ENCODE results near the gene MAP3K20. TPM values are rescaled to one million over a fixed set of nuclear protein-coding genes. Genes with fewer than 3 reads are reported as not detected.

The MAP3K20 gene
- total and polyA plus RNA-seq, 2 donors from 2014 or later, result 3.9 to 25.6 TPM

GRCh38 chr2:173232956-173233744 lies 157.5 kb downstream of the MAP3K20 start:
- Histone ChIP-seq H3K9ac (ENCODE audit: low read length in 3 of 3) (no peak overlapping the region), H3K36me3 (ENCODE audit: control insufficient read depth in 2 of 3, insufficient read depth in 3 of 3, low read length in 3 of 3) (no peaks in the 10 kb centered on the region), H3K4me1 (ENCODE audit: control insufficient read depth in 2 of 3, insufficient read depth in 2 of 3, low read depth in 1 of 3, low read length in 3 of 3) (no peaks in the 10 kb centered on the region), H3K27ac (ENCODE audit: low read depth in 2 of 2, low read length in 2 of 2) (no peak overlapping the region), H3K9me3 (ENCODE audit: control insufficient read depth in 2 of 3, insufficient read depth in 1 of 3, low read length in 3 of 3) (no peaks in the 10 kb centered on the region), H3K27me3 (ENCODE audit: control insufficient read depth, insufficient read depth, low read length) (no peaks in the 10 kb centered on the region), H3K4me3 (ENCODE audit: low read length in 3 of 3) (no peak overlapping the region)
- FAIRE-seq, result no peak
- intact Hi-C loops (cut with DNase I), result no loop called here
- TF ChIP-seq CTCF (IDR thresholded peaks at IDR 0.05; ENCODE audit: borderline replicate concordance, extremely low read depth, insufficient read depth), result no peak
- DNase-seq, result no peak

- no peaks in the 10 kb centered on the region for H3K27me3 ChIP-seq (ENCODE audit: control insufficient read depth, insufficient read depth, low read length)
- DNase-seq, result no peak
- no peak overlapping the region for H3K27ac ChIP-seq (ENCODE audit: low read depth in 2 of 2, low read length in 2 of 2)
- H3K9ac ChIP-seq (ENCODE audit: low read length in 3 of 3), result no peak overlapping the region
- TF ChIP-seq CTCF (IDR thresholded peaks at IDR 0.05; ENCODE audit: borderline replicate concordance, extremely low read depth, insufficient read depth), result no peak
- FAIRE-seq, result no peak
- no peaks in the 10 kb centered on the region for H3K36me3 ChIP-seq (ENCODE audit: control insufficient read depth in 2 of 3, insufficient read depth in 3 of 3, low read length in 3 of 3)
- intact Hi-C loops (cut with DNase I), result no loop called here
- H3K4me1 ChIP-seq (ENCODE audit: control insufficient read depth in 2 of 3, insufficient read depth in 2 of 3, low read depth in 1 of 3, low read length in 3 of 3), result no peaks in the 10 kb centered on the region
- H3K4me3 ChIP-seq (ENCODE audit: low read length in 3 of 3), result no peak overlapping the region
- H3K9me3 ChIP-seq (ENCODE audit: control insufficient read depth in 2 of 3, insufficient read depth in 1 of 3, low read length in 3 of 3), result no peaks in the 10 kb centered on the region
Observed at GRCh38 chr2:173235947-173236803, 160.5 kb downstream of the MAP3K20 start.

GRCh38 chr2:173238385-173238784 lies 162.7 kb downstream of the MAP3K20 start:
- Histone ChIP-seq H3K9ac (ENCODE audit: low read length in 3 of 3) (no peak overlapping the region), H3K36me3 (ENCODE audit: control insufficient read depth in 2 of 3, insufficient read depth in 3 of 3, low read length in 3 of 3) (no peaks in the 10 kb centered on the region), H3K27ac (ENCODE audit: low read depth in 2 of 2, low read length in 2 of 2) (no peak overlapping the region), H3K27me3 (ENCODE audit: control insufficient read depth, insufficient read depth, low read length) (no peaks in the 10 kb centered on the region), H3K4me1 (ENCODE audit: control insufficient read depth in 2 of 3, insufficient read depth in 2 of 3, low read depth in 1 of 3, low read length in 3 of 3) (no peaks in the 10 kb centered on the region), H3K4me3 (ENCODE audit: low read length in 3 of 3) (no peak overlapping the region), H3K9me3 (ENCODE audit: control insufficient read depth in 2 of 3, insufficient read depth in 1 of 3, low read length in 3 of 3) (no peaks in the 10 kb centered on the region)
- intact Hi-C loops (cut with DNase I), result no loop called here
- FAIRE-seq, result no peak
- no peak for DNase-seq
- no peak for TF ChIP-seq CTCF (IDR thresholded peaks at IDR 0.05; ENCODE audit: borderline replicate concordance, extremely low read depth, insufficient read depth)

Measured in kidney (tissue), 14 donors.